Left ventricle myocardium inferior (tissue), 1 donor: ENCODE measurements around the gene RPS8. TPM values are rescaled to one million over a fixed set of nuclear protein-coding genes. Genes with fewer than 3 reads are reported as not detected.
"Not testable (repeated sequence)": the region's sequence is repeated elsewhere in the genome, so short reads cannot be mapped to it uniquely, and the experiment has no call there.

ENCODE experiments used
- DNase-seq: peaks from one replicate; pipeline ENCODE4 v3.0.0-alpha.2; 2020
- H3K27ac ChIP-seq: fragments of 200-600 bp; replicated peaks from 2 replicates; pipeline ENCODE4 v1.8.0; 2021
- H3K27me3 ChIP-seq: fragments of 200-600 bp; 2 replicates; pipeline ENCODE4 v1.8.0; 2021; ENCODE audit warnings: low read depth
- H3K36me3 ChIP-seq: fragments of 200-600 bp; 2 replicates; pipeline ENCODE4 v1.8.0; 2021
- H3K4me1 ChIP-seq: fragments of 200-600 bp; 2 replicates; pipeline ENCODE4 v1.8.0; 2021
- H3K4me3 ChIP-seq: fragments of 200-600 bp; 2 replicates; pipeline ENCODE4 v1.8.0; 2021; ENCODE audit warnings: mild to moderate bottlenecking, moderate library complexity
- H3K9me3 ChIP-seq: fragments of 200-600 bp; replicated peaks from 2 replicates; pipeline ENCODE4 v1.8.0; 2021
- CTCF ChIP-seq: fragments of 200-600 bp; IDR thresholded peaks from 2 replicates; pipeline ENCODE4 v1.8.0; 2021; ENCODE audit warnings: antibody characterized with exemption, mild to moderate bottlenecking, borderline replicate concordance
- intact Hi-C: fragments of 100-400 bp; cut with micrococcal nuclease; formaldehyde crosslinking; loops from one replicate; pipeline ENCODE4 v1.11.0; 2022
- total RNA-seq: library from RNA; stranded (reverse); fragmentation: NEBNext Ultra II Directional; extraction: Animal tissue kit (Norgen Biotek cat#: 25700); gene quantifications from one replicate; pipeline ENCODE4 v1.2.1, GENCODE V29; 2021
- donor health status: DM: no; HTN: yes; CAD: no; lungs with severe emphysema.

Gene RPS8
- total RNA-seq, 1 donor from 2014 or later: 717 TPM

DNA sequence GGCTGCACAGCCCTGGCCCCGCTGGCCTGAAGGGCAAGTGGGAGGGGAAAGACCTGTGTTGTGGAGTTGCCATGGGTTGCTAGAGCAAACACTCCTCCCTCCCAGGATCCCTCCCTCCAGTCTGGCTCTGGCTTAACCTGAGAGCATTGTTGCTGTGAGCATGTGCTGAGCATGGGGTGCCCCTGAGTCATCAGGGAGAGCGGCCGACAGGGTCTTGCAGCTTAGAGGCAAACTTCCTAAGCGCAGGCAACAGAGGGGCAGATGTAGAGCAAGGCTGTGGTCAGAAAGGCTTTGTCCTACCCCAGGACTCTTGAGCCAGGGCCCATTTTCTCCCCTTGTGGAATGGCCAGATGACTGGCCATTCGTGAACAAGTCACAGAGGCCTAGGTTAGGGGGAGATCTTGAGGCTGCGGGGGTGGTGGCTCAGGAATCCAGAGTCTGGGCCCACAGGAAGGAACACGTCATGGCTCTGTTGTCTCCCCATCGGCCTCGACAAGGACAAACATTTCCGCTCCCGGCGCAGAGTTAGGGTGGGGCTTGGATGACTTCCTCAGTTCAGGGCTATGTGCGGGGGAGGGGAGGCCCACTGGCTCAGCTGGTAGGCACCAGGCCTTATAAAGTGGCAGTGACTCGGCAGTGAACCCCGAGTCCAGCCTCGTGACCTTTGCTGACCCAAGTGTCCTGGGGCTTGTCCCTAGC lies 32.2 kb downstream of the RPS8 start:
- intact Hi-C loops: no loop called here
- H3K4me1 ChIP-seq: peaks cover 99% of the 10 kb centered on the region
- H3K36me3 ChIP-seq: peaks cover 43% of the 10 kb centered on the region
- no peaks in the 10 kb centered on the region for H3K27me3 ChIP-seq
- peak overlapping the region; percentile 61 for H3K4me3 ChIP-seq
- H3K27ac ChIP-seq: peak overlapping the region; percentile 100
- no peaks in the 10 kb centered on the region for H3K9me3 ChIP-seq
- TF ChIP-seq CTCF: no peak
- DNase-seq: peak; percentile 97

- intact Hi-C loops: no loop called here
- Histone ChIP-seq H3K4me1 (peaks cover 98% of the 10 kb centered on the region), H3K36me3 (peaks cover 35% of the 10 kb centered on the region), H3K4me3 (peak within 1 kb of the TSS; percentile 61), H3K9me3 (no peaks in the 10 kb centered on the region), H3K27ac (peak within 1 kb of the TSS; percentile 100), H3K27me3 (no peaks in the 10 kb centered on the region)
- peak; percentile 88 for DNase-seq
- no peak for TF ChIP-seq CTCF
These were observed 33.0 kb downstream of the RPS8 start, which contains the start of gene BTBD19 for GRCh38 chr1:44808063-44808937. Gene BTBD19, plus strand, starts transcription at chr1:44808523. Its CDS starts 298 bp downstream, at chr1:44808821.

- Histone ChIP-seq H3K9me3 (no peaks in the 10 kb centered on the region), H3K27ac (peak overlapping the region; percentile 100), H3K4me3 (peak overlapping the region; percentile 61), H3K4me1 (peaks cover 98% of the 10 kb centered on the region), H3K36me3 (peaks cover 25% of the 10 kb centered on the region), H3K27me3 (no peaks in the 10 kb centered on the region)
- peak; percentile 11 for TF ChIP-seq CTCF
- peak; percentile 48 for DNase-seq
- intact Hi-C loops: no loop called here
These were observed 33.9 kb downstream of the RPS8 start for GRCh38 chr1:44808938-44809917.

- peak; percentile 63 for DNase-seq
- no peaks in the 10 kb centered on the region for H3K9me3 ChIP-seq
- H3K36me3 ChIP-seq: peaks cover 15% of the 10 kb centered on the region
- intact Hi-C loops: no loop called here
- TF ChIP-seq CTCF: no peak
- H3K27ac ChIP-seq: peak overlapping the region; percentile 100
- peak overlapping the region; percentile 61 for H3K4me3 ChIP-seq
- no peaks in the 10 kb centered on the region for H3K27me3 ChIP-seq
- peaks cover 93% of the 10 kb centered on the region for H3K4me1 ChIP-seq
These were observed 34.9 kb downstream of the RPS8 start for GRCh38 chr1:44810101-44810761.

GRCh38 chr1:44810762-44811105 lies 35.4 kb downstream of the RPS8 start:
- peak overlapping the region; percentile 61 for H3K4me3 ChIP-seq
- H3K27ac ChIP-seq: peak overlapping the region; percentile 100
- peaks cover 10% of the 10 kb centered on the region for H3K36me3 ChIP-seq
- peaks cover 88% of the 10 kb centered on the region for H3K4me1 ChIP-seq
- H3K27me3 ChIP-seq, H3K9me3 ChIP-seq, intact Hi-C loops, DNase-seq: not testable (repeated sequence)
